GM12878 (cell line): ENCODE measurements around the gene C16orf96. TPM values are rescaled to one million over a fixed set of nuclear protein-coding genes. Genes with fewer than 3 reads are reported as not detected.

Experiments
- ATAC-seq: fragments of 200-7000 bp; cut with Tn5 transposase; 3 replicates; pipeline ENCODE4 v1.9.1; 2020; ENCODE audit warnings: mild to moderate bottlenecking, moderate library complexity
- BruUV-seq: library from RNA; stranded (reverse); fragments of 400-500 nt; replicated peaks from 2 replicates; lab custom pipeline; 2021; lab: Mats Ljungman, UMichigan
- CTCF ChIA-PET: fragments of 300-600 bp; sonication (Branson Sonifier 250); formaldehyde crosslinking; extraction: SDS; loops from one replicate; lab custom pipeline; 2021; ENCODE audit warnings: inconsistent platforms; lab: Yijun Ruan, JAX
- POLR2A ChIA-PET: fragments of 350-600 bp; formaldehyde crosslinking; extraction: SDS; loops from one replicate; lab custom pipeline; 2021; ENCODE audit warnings: inconsistent platforms; lab: Charles Lee
- RAD21 ChIA-PET: fragments of 300-600 bp; sonication (Branson Sonifier 250); formaldehyde crosslinking; loops from one replicate; lab custom pipeline; 2023; ENCODE audit warnings: antibody characterized with exemption; ENCODE audit not compliant: unreplicated experiment; lab: Charles Lee
- SMC1A ChIA-PET: fragments of 300-600 bp; sonication (Branson Sonifier 250); formaldehyde crosslinking; loops from one replicate; lab custom pipeline; 2023; ENCODE audit not compliant: unreplicated experiment, uncharacterized antibody; lab: Charles Lee
- DNase-seq: peaks from one replicate; pipeline ENCODE4 v3.0.0-alpha.2; 2011; ENCODE audit warnings: low read depth, low spot score
- FAIRE-seq: peaks from 3 replicates; lab custom pipeline; 2011; peaks lifted over from hg19 to GRCh38; lab: Jason Lieb, UNC
- H2AFZ ChIP-seq: 2 replicates; pipeline ENCODE4 v1.6.0; 2011; ENCODE audit warnings: low read depth, low read length, control low read depth; ENCODE audit not compliant: control insufficient read depth
- H3K27ac ChIP-seq: 2 replicates; pipeline ENCODE4 v1.5.1; 2011; ENCODE audit warnings: control low read depth; ENCODE audit not compliant: control insufficient read depth, insufficient read depth
- H3K27me3 ChIP-seq, 2 experiments: replicated peaks in 1 of 2; 2 replicates each; pipeline versions ENCODE4 v1.6.0 to v1.6.1; 2011; ENCODE audit warnings: low read length in 1 of 2; ENCODE audit not compliant: control insufficient read depth in 2 of 2, insufficient read depth in 2 of 2
- H3K36me3 ChIP-seq, 2 experiments: 2 replicates each; pipeline ENCODE4 v1.5.1; 2011; ENCODE audit warnings: low read length in 1 of 2; ENCODE audit not compliant: control insufficient read depth in 2 of 2, insufficient read depth in 2 of 2
- H3K4me1 ChIP-seq: 2 replicates; pipeline ENCODE4 v1.6.1; 2011; ENCODE audit warnings: mild to moderate bottlenecking, low read length, moderate library complexity, mixed read lengths; ENCODE audit not compliant: control insufficient read depth, insufficient read depth
- H3K4me2 ChIP-seq: 2 replicates; pipeline ENCODE4 v1.6.0; 2011; ENCODE audit warnings: control low read depth; ENCODE audit not compliant: control insufficient read depth, insufficient read depth
- H3K4me3 ChIP-seq: fragments of 200-600 bp; sonication (generic); 2 replicates; pipeline ENCODE4 v1.5.1; 2016
- H3K79me2 ChIP-seq: 2 replicates; pipeline ENCODE4 v1.6.0; 2011; ENCODE audit warnings: low read length; ENCODE audit not compliant: control insufficient read depth, insufficient read depth
- H3K9ac ChIP-seq: 2 replicates; pipeline ENCODE4 v1.8.0; 2011; ENCODE audit warnings: low read length, control low read depth, mixed read lengths; ENCODE audit not compliant: control insufficient read depth, insufficient read depth
- H3K9me3 ChIP-seq: replicated peaks from 3 replicates; pipeline ENCODE4 v1.5.1; 2011; ENCODE audit warnings: mild to moderate bottlenecking, low read length; ENCODE audit not compliant: control insufficient read depth, insufficient read depth
- H4K20me1 ChIP-seq: 2 replicates; pipeline ENCODE4 v1.6.0; 2011; ENCODE audit not compliant: control insufficient read depth, insufficient read depth
- BCL11A ChIP-seq: IDR thresholded peaks from 2 replicates; pipeline ENCODE4 v1.6.1; 2011; ENCODE audit warnings: low read depth, low read length
- CTCF ChIP-seq, 3 experiments: IDR thresholded peaks in 2 of 3; conservative IDR thresholded peaks in 1 of 3; 2 replicates each; pipeline ENCODE4 v1.5.1; 2011; ENCODE audit warnings: low read depth in 3 of 3, low read length in 3 of 3, mild to moderate bottlenecking in 3 of 3, control low read depth in 2 of 3, moderate library complexity in 2 of 3, inconsistent platforms in 1 of 3, mixed read lengths in 1 of 3; ENCODE audit not compliant: control insufficient read depth in 2 of 3, insufficient read depth in 1 of 3; ENCODE audit errors: extremely low read depth in 1 of 3
- HDGF ChIP-seq: fragments of 450-650 bp; IDR thresholded peaks from 2 replicates; pipeline ENCODE4 v1.6.1; 2016; ENCODE audit warnings: antibody characterized with exemption
- IKZF1 ChIP-seq: fragments of 450-650 bp; conservative IDR thresholded peaks from 2 replicates; pipeline ENCODE4 v1.6.1; 2017; ENCODE audit warnings: antibody characterized with exemption, mild to moderate bottlenecking
- PKNOX1 ChIP-seq: fragments of 450-650 bp; IDR thresholded peaks from 2 replicates; pipeline ENCODE4 v1.6.1; 2016; ENCODE audit warnings: mild to moderate bottlenecking
- PML ChIP-seq: IDR thresholded peaks from 2 replicates; pipeline ENCODE4 v1.6.1; 2012; ENCODE audit warnings: low read length, inconsistent platforms
- RB1 ChIP-seq: fragments of 450-650 bp; formaldehyde crosslinking; IDR thresholded peaks from 2 replicates; pipeline ENCODE4 v1.6.1; 2017; ENCODE audit warnings: mild to moderate bottlenecking, borderline replicate concordance
- SMAD1 ChIP-seq: fragments of 450-650 bp; IDR thresholded peaks from 2 replicates; pipeline ENCODE4 v1.6.1; 2018; ENCODE audit warnings: mild to moderate bottlenecking, low read depth; ENCODE audit not compliant: partially characterized antibody
- SMC3 ChIP-seq: IDR thresholded peaks from 2 replicates; pipeline ENCODE4 v1.6.1; 2011; ENCODE audit warnings: low read length, improper control_type of control experiment, borderline replicate concordance
- ZBED1 ChIP-seq: IDR thresholded peaks from 2 replicates; pipeline ENCODE4 v1.6.1; 2016; ENCODE audit warnings: borderline replicate concordance
- ZNF687 ChIP-seq: fragments of 450-650 bp; IDR thresholded peaks from 2 replicates; pipeline ENCODE4 v1.6.1; 2017; ENCODE audit warnings: mild to moderate bottlenecking, moderate library complexity
- WGBS: methylation state at CpG from one replicate; pipeline ENCODE4 v1.1.6; 2016; ENCODE audit warnings: low lambda C conversion rate; ENCODE audit not compliant: insufficient replicate concordance, insufficient coverage; ENCODE audit errors: missing lambda C conversion rate; 5-methylcytosine and 5-hydroxymethylcytosine counted together
- in situ Hi-C: fragments of 300-500 bp; cut with MboI; formaldehyde crosslinking; loops from 9 replicates; pipeline ENCODE4 v1.14.3; 2018; ENCODE audit warnings: mixed read lengths
- intact Hi-C: fragments of 100-400 bp; cut with micrococcal nuclease; formaldehyde crosslinking; loops from one replicate; pipeline ENCODE4 v1.14.2; 2022; ENCODE audit not compliant: unreplicated experiment
- polyA plus RNA-seq, 11 experiments: library from polyadenylated mRNA; depleted of rRNA in 4 of 11; unstranded in 6 of 11; stranded (reverse) in 5 of 11; fragments of >200 nt; fragmentation: Nextera tagmentation in 4 of 11; fragmentation: Illumina TruSeq in 1 of 11; extraction: Ambion mirVana in 4 of 11; extraction: Trizol in 1 of 11; gene quantifications; 1 replicate in 1 of 11; 2 replicates in 10 of 11; pipeline versions ENCODE4 v1.2.1 to v1.2.3, GENCODE V29; 2011 to 2016; ENCODE audit warnings: inconsistent platforms in 2 of 11, missing spikeins in 2 of 11, low read depth in 1 of 11
- total RNA-seq, 4 experiments: library from RNA; depleted of rRNA in 3 of 4; stranded (reverse); fragments of >200 nt in 3 of 4; fragmentation: Illumina TruSeq in 1 of 4; extraction: Trizol in 1 of 4; gene quantifications; 2 replicates each; pipeline versions ENCODE4 v1.2.1 to v1.2.3, GENCODE V29; 2013 to 2021

C16orf96 gene
- total and polyA plus RNA-seq, 10 of the 15 experiments (the other 5 are each of a cell fraction or from before 2014, with no cell fraction given): 0.01 to 0.08 (median 0.01) TPM; not detected in 7

- peak; percentile 54 to 73 (median 68); a peak in 5 of 6 replicates for TF ChIP-seq CTCF (IDR thresholded peaks at IDR 0.05 in 2 of 3, conservative IDR thresholded peaks at IDR 0.05 in 1 of 3; ENCODE audit: control insufficient read depth in 2 of 3, extremely low read depth in 1 of 3, insufficient read depth in 1 of 3, low read depth in 3 of 3, low read length in 3 of 3)
Observed at GRCh38 chr16:4517812-4518680, 38.1 kb upstream of the C16orf96 start (continued).

DNA sequence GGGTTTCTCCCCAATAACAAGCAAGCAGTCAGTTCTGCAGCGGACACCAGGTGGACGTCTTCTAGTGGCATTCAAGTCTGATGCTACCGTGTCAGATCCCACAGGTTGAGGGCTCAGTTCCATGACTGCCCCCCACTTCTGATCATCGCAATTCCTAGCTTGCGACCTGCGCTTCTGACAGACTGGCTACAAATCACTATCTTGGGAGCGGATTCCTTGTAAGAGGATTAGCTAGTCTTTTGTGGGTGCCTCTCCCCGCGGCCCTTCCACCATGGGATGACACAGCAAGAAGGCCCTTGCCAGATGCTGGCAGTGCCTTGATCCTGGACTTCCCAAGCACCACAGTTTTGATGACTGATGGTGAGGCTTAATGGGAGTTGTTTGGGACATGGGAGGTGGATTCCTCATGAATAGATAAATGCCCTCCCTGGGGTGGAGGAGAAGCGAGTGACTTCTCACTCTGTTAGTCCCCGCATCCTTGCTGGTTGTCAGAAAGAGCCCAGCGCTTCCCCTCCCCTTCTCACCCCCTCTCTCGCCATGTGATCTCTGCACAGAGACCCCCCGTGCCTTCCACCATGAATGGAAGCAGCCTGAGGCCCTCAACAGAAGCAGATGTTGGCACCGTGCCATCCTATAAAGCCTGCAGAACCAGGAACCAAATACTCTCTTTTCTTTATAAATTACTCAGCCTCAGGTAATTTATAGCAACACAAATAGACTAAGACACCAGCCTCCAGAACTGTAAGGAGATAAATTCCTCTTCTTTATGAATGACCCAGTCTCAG is 36.7 kb upstream of the C16orf96 start:
- H3K27me3 ChIP-seq: no peaks in the 10 kb centered on the region
- H2AFZ ChIP-seq: no peak overlapping the region
- H4K20me1 ChIP-seq: no peaks in the 10 kb centered on the region
- H3K79me2 ChIP-seq: no peaks in the 10 kb centered on the region; the same call in 1 of the 2 replicates
- no peak overlapping the region for H3K27ac ChIP-seq
- no TSS peak for BruUV-seq
- DNase-seq: no peak
- no peaks in the 10 kb centered on the region; a peak in 2 of 4 replicates for H3K36me3 ChIP-seq
- no peak for FAIRE-seq
- ChIA-PET CTCF (interaction anchor here (1.1 to 6.7 kb wide), 6 partner anchors 9 to 104 kb away, joined by 4 to 65 read pairs (median 8); no protein-coding TSS in a partner anchor), RAD21 (no interaction called here), SMC1A (interaction anchor here (1.0 to 1.3 kb wide), 3 partner anchors 14 to 66 kb away, joined by 3 to 7 read pairs (median 6); no protein-coding TSS in a partner anchor), POLR2A (interaction anchor here (0.6 kb wide), 1 partner anchor 31 kb away, joined by 3 read pairs; no protein-coding TSS in a partner anchor)
- in situ Hi-C loops: loop anchor here (10.0 kb wide), 1 partner anchor 435 kb away; the partner anchor contains the start of gene SEC14L5
- H3K9ac ChIP-seq: no peak overlapping the region
- WGBS: 83% methylated on average over 15 of the region's 15 CpGs
- no peak overlapping the region for H3K4me3 ChIP-seq
- no peak for ATAC-seq
- no peaks in the 10 kb centered on the region for H3K9me3 ChIP-seq
- intact Hi-C loops: loop anchor here (10.0 kb wide), 2 partner anchors 95 to 435 kb away; partner anchors contain the start of genes SEC14L5 and UBALD1
- H3K4me2 ChIP-seq: no peak overlapping the region
- H3K4me1 ChIP-seq: peaks cover 13% of the 10 kb centered on the region
- TF ChIP-seq BCL11A (no peak), PKNOX1 (no peak), SMC3 (no peak), HDGF (no peak), PML (no peak), SMAD1 (no peak), ZBED1 (no peak), RB1 (no peak), ZNF687 (no peak), IKZF1 (no peak)
